ENCODE measurements around the gene TSSC4. TPM values are rescaled to one million over a fixed set of nuclear protein-coding genes. Genes with fewer than 3 reads are reported as not detected.

Gene TSSC4
- total and polyA plus RNA-seq, 2 of the 13 experiments (the other 11 are each of a cell fraction or from before 2014, with no cell fraction given), result 16.2 to 58.6 TPM

GRCh38 chr11:2420502-2421225 lies 20.1 kb downstream of the TSSC4 start (continued):
- TF ChIP-seq ZBTB3 (CRISPR knock-in tag; IDR thresholded peaks at IDR 0.05; ENCODE audit: borderline replicate concordance, low read depth) (no peak), TCF7L2 (IDR thresholded peaks at IDR 0.05; ENCODE audit: low read depth, low read length) (no peak), NFAT5 (CRISPR knock-in tag; IDR thresholded peaks at IDR 0.05) (no peak), LBX2 (CRISPR knock-in tag; IDR thresholded peaks at IDR 0.05; ENCODE audit: borderline replicate concordance) (no peak), ZNF816 (CRISPR knock-in tag; IDR thresholded peaks at IDR 0.05; ENCODE audit: borderline replicate concordance) (no peak), ISL2 (CRISPR knock-in tag; IDR thresholded peaks at IDR 0.05) (no peak), SRF (IDR thresholded peaks at IDR 0.05; ENCODE audit: low read depth, low read length) (no peak), ZMAT5 (CRISPR knock-in tag; IDR thresholded peaks at IDR 0.05; ENCODE audit: borderline replicate concordance, low read depth) (no peak), ZNF547 (CRISPR knock-in tag; IDR thresholded peaks at IDR 0.05) (no peak), GMEB1 (CRISPR knock-in tag; IDR thresholded peaks at IDR 0.05; ENCODE audit: borderline replicate concordance) (no peak), CTCF (CRISPR knock-in tag; IDR thresholded peaks at IDR 0.05) (peak; percentile 99), ZNF230 (CRISPR knock-in tag; IDR thresholded peaks at IDR 0.05) (no peak), ZNF343 (CRISPR knock-in tag; IDR thresholded peaks at IDR 0.05) (no peak), ZNF280D (CRISPR knock-in tag; IDR thresholded peaks at IDR 0.05) (no peak), ZKSCAN8 (CRISPR knock-in tag; IDR thresholded peaks at IDR 0.05; ENCODE audit: borderline replicate concordance) (no peak)

Measured in HepG2 (cell line).